ENCODE results near the gene FGD3.

Gene FGD3

DNA sequence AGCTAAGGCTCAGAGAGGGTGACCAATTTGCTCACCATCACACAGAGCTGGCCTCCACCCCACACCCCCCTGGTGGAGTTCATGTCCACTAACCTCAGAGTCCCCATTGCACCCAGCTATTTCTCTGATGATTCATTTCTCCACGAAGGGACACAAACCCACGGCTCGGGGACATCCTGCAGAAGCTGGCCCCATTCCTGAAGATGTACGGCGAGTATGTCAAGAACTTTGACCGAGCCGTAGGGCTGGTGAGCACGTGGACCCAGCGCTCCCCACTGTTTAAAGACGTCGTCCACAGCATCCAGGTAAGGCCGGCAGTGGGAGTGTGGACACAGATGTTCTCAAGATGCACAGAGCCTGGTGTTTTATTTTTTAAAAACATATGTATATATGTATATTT, 58.6 kb downstream of the FGD3 start:
- Histone ChIP-seq H3K9ac (ENCODE audit: insufficient read length) (no peak overlapping the region), H3K27ac (no peak overlapping the region), H3K9me3 (ENCODE audit: low read depth, low read length) (no peaks in the 10 kb centered on the region), H3K36me3 (ENCODE audit: insufficient read depth, low read length) (no peaks in the 10 kb centered on the region), H3K4me3 (no peak overlapping the region)
- TF ChIP-seq FOXP2 (optimal IDR thresholded peaks at IDR 0.05; ENCODE audit: control extremely low read depth, extremely low read length, insufficient read depth): no peak
- TF ChIP-seq POLR2AphosphoS5 (IDR thresholded peaks at IDR 0.05; ENCODE audit: borderline replicate concordance, low read depth, low read length): no peak
- TF ChIP-seq EZH2 (IDR thresholded peaks at IDR 0.05): no peak
- DNase-seq (ENCODE audit: low read depth, low spot score): no peak

DNA sequence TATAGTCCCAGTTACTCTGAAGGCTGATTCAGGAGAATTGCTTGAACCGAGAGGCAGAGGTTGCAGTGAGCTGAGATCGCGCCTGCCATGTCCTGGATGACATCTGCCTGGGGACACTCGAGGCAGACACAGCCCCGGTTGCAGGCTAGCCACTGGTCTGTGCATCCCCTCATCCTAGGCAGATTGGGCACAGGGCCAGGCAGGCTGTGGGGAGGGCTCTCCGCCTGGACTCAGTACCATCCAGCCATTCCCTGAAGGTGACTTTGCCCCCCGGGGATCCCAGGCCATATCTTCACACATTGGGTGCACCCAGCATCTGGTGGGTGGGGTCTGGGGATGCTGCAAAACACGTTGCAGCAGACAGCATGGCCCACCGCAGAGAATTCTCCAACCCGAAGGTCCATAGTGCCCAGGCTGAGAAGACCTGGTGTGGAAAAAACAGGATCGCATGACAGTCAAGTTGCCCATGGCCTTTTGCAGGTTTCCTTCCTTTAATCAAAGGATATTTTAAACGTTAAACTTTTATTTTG, 60.3 kb downstream of the FGD3 start:
- H3K4me3 ChIP-seq: no peak overlapping the region
- no peak for DNase-seq (ENCODE audit: low read depth, low spot score)
- H3K9me3 ChIP-seq (ENCODE audit: low read depth, low read length): no peaks in the 10 kb centered on the region
- no peak overlapping the region for H3K9ac ChIP-seq (ENCODE audit: insufficient read length)
- no peaks in the 10 kb centered on the region for H3K36me3 ChIP-seq (ENCODE audit: insufficient read depth, low read length)
- H3K27ac ChIP-seq: no peak overlapping the region
- TF ChIP-seq POLR2AphosphoS5 (IDR thresholded peaks at IDR 0.05; ENCODE audit: borderline replicate concordance, low read depth, low read length): no peak
- no peak for TF ChIP-seq FOXP2 (optimal IDR thresholded peaks at IDR 0.05; ENCODE audit: control extremely low read depth, extremely low read length, insufficient read depth)
- no peak for TF ChIP-seq EZH2 (IDR thresholded peaks at IDR 0.05)

DNA sequence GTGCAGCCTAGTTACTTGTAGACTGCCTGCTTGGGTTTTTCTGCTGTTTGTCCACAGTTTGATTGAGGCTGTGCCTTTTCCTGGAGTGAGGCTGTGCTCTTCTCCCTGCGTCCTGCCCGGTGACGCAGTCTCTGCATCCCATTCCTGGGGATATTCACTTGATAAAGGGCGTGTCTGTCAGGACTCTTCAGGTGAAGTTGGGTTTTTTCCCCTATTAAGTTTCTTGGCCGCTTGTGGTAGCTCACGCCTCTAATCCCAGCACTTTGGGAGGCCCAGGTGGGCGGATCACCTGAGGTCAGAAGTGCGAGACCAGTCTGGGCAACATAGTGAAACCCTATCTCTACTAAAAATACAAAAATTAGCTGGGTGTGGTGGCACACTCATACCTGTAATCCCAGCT, 61.1 kb downstream of the FGD3 start:
- no peak overlapping the region for H3K4me3 ChIP-seq
- TF ChIP-seq FOXP2 (optimal IDR thresholded peaks at IDR 0.05; ENCODE audit: control extremely low read depth, extremely low read length, insufficient read depth) (no peak), EZH2 (IDR thresholded peaks at IDR 0.05) (no peak), POLR2AphosphoS5 (IDR thresholded peaks at IDR 0.05; ENCODE audit: borderline replicate concordance, low read depth, low read length) (no peak)
- DNase-seq (ENCODE audit: low read depth, low spot score): no peak
- H3K36me3 ChIP-seq (ENCODE audit: insufficient read depth, low read length): no peaks in the 10 kb centered on the region
- no peaks in the 10 kb centered on the region for H3K9me3 ChIP-seq (ENCODE audit: low read depth, low read length)
- H3K9ac ChIP-seq (ENCODE audit: insufficient read length): no peak overlapping the region
- no peak overlapping the region for H3K27ac ChIP-seq

DNA sequence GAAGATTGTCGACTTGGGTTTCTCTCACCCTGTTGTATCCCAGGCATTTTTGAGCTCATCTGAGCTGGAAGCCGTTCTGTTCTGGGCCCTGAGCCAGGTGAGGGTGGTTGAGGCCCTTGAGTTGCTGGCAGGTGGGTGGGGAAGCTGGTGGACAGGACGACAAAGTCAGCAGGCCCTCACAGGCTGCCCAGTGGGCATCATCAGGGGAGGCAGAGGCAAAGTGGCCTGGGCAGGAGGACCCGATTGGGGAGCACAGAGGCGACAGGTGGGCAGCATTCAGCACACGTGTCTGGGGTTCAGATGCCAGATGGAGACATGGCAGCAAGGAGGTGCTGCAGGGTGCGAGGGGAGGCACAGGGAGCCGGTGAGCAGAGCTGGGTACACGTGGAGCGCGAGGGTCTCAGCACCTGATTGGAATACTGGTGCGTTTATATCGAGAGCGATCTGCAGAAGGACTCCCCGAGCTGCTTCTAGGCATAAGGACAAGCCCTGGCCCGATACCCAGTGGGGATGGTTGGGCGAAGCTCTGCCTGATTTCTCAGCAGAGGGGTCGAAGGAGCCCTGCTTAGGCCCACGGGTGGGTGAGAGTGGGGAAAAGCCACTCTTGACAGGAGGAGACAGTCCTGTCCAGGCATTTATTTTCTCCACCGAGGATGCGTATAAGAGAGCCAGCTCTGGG, 62.2 kb downstream of the FGD3 start:
- H3K4me3 ChIP-seq: no peak overlapping the region
- DNase-seq (ENCODE audit: low read depth, low spot score): no peak
- H3K9ac ChIP-seq (ENCODE audit: insufficient read length): no peak overlapping the region
- H3K27ac ChIP-seq: no peak overlapping the region
- TF ChIP-seq FOXP2 (optimal IDR thresholded peaks at IDR 0.05; ENCODE audit: control extremely low read depth, extremely low read length, insufficient read depth): no peak
- no peaks in the 10 kb centered on the region for H3K9me3 ChIP-seq (ENCODE audit: low read depth, low read length)
- no peaks in the 10 kb centered on the region for H3K36me3 ChIP-seq (ENCODE audit: insufficient read depth, low read length)

GRCh38 chr9:93010056-93010455, 62.7 kb downstream of the FGD3 start:
- TF ChIP-seq EZH2 (IDR thresholded peaks at IDR 0.05): no peak
- no peak for TF ChIP-seq FOXP2 (optimal IDR thresholded peaks at IDR 0.05; ENCODE audit: control extremely low read depth, extremely low read length, insufficient read depth)
- TF ChIP-seq POLR2AphosphoS5 (IDR thresholded peaks at IDR 0.05; ENCODE audit: borderline replicate concordance, low read depth, low read length): no peak
- H3K9ac ChIP-seq (ENCODE audit: insufficient read length): no peak overlapping the region

DNA sequence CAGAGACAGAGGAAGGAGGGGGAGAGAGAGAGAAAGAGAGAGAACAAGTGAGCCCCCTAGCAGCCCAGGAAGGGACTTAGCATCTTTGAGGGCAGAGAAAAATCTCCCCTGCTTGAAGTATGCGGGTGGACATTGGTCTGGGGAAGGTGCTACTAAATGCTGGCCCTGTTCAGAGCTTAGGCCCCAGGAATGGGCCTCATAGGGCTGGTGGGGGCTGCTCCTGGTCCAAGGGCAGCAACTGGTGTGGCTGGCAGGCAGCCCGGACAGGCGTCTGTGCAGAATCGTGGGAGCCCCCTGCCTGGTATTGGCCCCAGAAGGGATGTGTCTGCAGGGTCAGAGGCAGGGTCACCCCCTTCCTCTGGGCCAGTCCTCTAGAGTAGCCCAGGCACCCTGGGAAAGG, 63.4 kb downstream of the FGD3 start:
- no peak overlapping the region for H3K4me3 ChIP-seq
- no peak for DNase-seq (ENCODE audit: low read depth, low spot score)
- TF ChIP-seq FOXP2 (optimal IDR thresholded peaks at IDR 0.05; ENCODE audit: control extremely low read depth, extremely low read length, insufficient read depth) (no peak), POLR2AphosphoS5 (IDR thresholded peaks at IDR 0.05; ENCODE audit: borderline replicate concordance, low read depth, low read length) (no peak), EZH2 (IDR thresholded peaks at IDR 0.05) (no peak)
- no peaks in the 10 kb centered on the region for H3K36me3 ChIP-seq (ENCODE audit: insufficient read depth, low read length)
- H3K27ac ChIP-seq: no peak overlapping the region
- no peak overlapping the region for H3K9ac ChIP-seq (ENCODE audit: insufficient read length)
- no peaks in the 10 kb centered on the region for H3K9me3 ChIP-seq (ENCODE audit: low read depth, low read length)

More at GRCh38 chr9:93010056-93010455, 62.7 kb downstream of the FGD3 start:
- Histone ChIP-seq H3K4me3 (no peak overlapping the region), H3K9me3 (ENCODE audit: low read depth, low read length) (no peaks in the 10 kb centered on the region), H3K36me3 (ENCODE audit: insufficient read depth, low read length) (no peaks in the 10 kb centered on the region), H3K27ac (no peak overlapping the region)
- DNase-seq (ENCODE audit: low read depth, low spot score): no peak

- DNase-seq (ENCODE audit: low read depth, low spot score): no peak
- no peaks in the 10 kb centered on the region for H3K36me3 ChIP-seq (ENCODE audit: insufficient read depth, low read length)
- TF ChIP-seq FOXP2 (optimal IDR thresholded peaks at IDR 0.05; ENCODE audit: control extremely low read depth, extremely low read length, insufficient read depth): no peak
- TF ChIP-seq EZH2 (IDR thresholded peaks at IDR 0.05): no peak
- TF ChIP-seq POLR2AphosphoS5 (IDR thresholded peaks at IDR 0.05; ENCODE audit: borderline replicate concordance, low read depth, low read length): no peak
- no peak overlapping the region for H3K4me3 ChIP-seq
- H3K9me3 ChIP-seq (ENCODE audit: low read depth, low read length): no peaks in the 10 kb centered on the region
- H3K27ac ChIP-seq: no peak overlapping the region
- H3K9ac ChIP-seq (ENCODE audit: insufficient read length): no peak overlapping the region
Measured at GRCh38 chr9:93011114-93011513, 63.8 kb downstream of the FGD3 start.

DNA sequence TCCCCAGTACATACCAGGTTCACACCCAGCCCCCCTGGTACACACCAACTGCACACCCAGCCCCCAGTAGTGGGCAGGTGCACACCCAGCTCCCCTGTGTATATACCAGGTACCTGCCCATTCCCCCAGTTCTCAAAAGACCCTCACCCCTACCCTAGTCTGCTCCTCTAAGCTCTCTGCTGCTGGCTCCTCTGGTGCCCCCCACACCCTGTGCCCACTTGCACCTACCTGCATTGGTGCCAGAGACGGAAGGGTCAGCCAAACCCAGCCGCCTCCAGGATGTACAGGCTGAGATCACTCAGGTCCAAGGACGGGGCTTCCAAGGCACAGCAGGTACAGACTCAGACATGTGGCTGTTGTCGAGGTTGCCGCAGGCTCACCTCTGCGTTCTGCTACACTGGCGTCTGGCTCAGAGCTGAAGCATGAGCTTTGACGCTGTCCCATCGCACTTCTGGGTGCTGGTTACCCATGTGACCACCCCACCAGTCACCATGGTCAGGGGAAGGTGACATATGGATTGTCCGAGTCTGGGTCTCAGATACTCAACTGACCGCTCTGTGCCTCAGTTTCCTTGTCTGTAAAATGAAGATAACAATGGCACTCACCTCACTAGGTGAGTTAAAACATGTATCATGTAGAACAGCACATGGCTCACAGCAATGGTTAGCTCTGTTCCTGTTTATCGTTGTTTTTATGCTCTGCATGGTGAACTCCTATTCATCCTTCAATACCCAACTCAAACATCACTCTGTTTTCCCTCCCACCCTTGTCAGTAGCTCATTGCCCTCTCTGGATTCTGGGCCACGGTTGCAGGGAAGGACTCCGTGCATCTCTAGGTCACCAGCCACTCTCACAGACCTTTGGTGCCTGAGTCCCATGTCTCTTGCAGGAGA, 65.9 kb downstream of the FGD3 start:
- Histone ChIP-seq H3K36me3 (ENCODE audit: insufficient read depth, low read length) (no peaks in the 10 kb centered on the region), H3K4me3 (no peak overlapping the region), H3K9ac (ENCODE audit: insufficient read length) (no peak overlapping the region), H3K27ac (no peak overlapping the region), H3K9me3 (ENCODE audit: low read depth, low read length) (no peaks in the 10 kb centered on the region)
- no peak for TF ChIP-seq EZH2 (IDR thresholded peaks at IDR 0.05)
- no peak for TF ChIP-seq FOXP2 (optimal IDR thresholded peaks at IDR 0.05; ENCODE audit: control extremely low read depth, extremely low read length, insufficient read depth)
- TF ChIP-seq POLR2AphosphoS5 (IDR thresholded peaks at IDR 0.05; ENCODE audit: borderline replicate concordance, low read depth, low read length): no peak
- no peak for DNase-seq (ENCODE audit: low read depth, low spot score)
